Mesenchymal stem cell (in vitro differentiated cells and primary cell): ENCODE results near the gene BMX.
A peak's percentile ranks its signal among the peaks of the same experiment; 100 is the strongest.

ENCODE experiments used
- DNase-seq: peaks from one replicate; pipeline ENCODE4 v3.0.0-alpha.2; 2013
- H2AFZ ChIP-seq: one replicate; pipeline ENCODE4 v1.6.1; 2013; ENCODE audit warnings: low read depth, mild to moderate bottlenecking, control low read depth, inconsistent platforms, low read length, moderate library complexity
- H2AK5ac ChIP-seq: 2 replicates; pipeline ENCODE4 v1.6.1; 2013; ENCODE audit warnings: low read length, moderate library complexity, mild to moderate bottlenecking, inconsistent platforms; ENCODE audit not compliant: severe bottlenecking
- H2BK120ac ChIP-seq: one replicate; pipeline ENCODE4 v1.6.1; 2013; ENCODE audit warnings: low read depth, mild to moderate bottlenecking, inconsistent platforms, low read length, moderate library complexity
- H2BK12ac ChIP-seq, 2 experiments: one replicate each; pipeline ENCODE4 v1.6.1; 2013; ENCODE audit warnings: inconsistent platforms in 2 of 2, low read length in 2 of 2, mild to moderate bottlenecking in 2 of 2, moderate library complexity in 2 of 2, control low read depth in 1 of 2
- H2BK15ac ChIP-seq: one replicate; pipeline ENCODE4 v1.6.1; 2013; ENCODE audit warnings: mild to moderate bottlenecking, low read depth, inconsistent platforms; ENCODE audit not compliant: poor library complexity, severe bottlenecking
- H2BK5ac ChIP-seq: 2 replicates; pipeline ENCODE4 v1.6.1; 2013; ENCODE audit warnings: low read depth, mild to moderate bottlenecking, low read length, control low read depth, inconsistent platforms; ENCODE audit not compliant: poor library complexity, severe bottlenecking
- H3K14ac ChIP-seq, 2 experiments: one replicate each; pipeline ENCODE4 v1.6.1; 2013; ENCODE audit warnings: inconsistent platforms in 2 of 2, low read length in 2 of 2, control low read depth in 1 of 2, mild to moderate bottlenecking in 1 of 2, moderate library complexity in 1 of 2
- H3K18ac ChIP-seq, 2 experiments: one replicate each; pipeline ENCODE4 v1.6.1; 2013; ENCODE audit warnings: inconsistent platforms in 2 of 2, low read length in 2 of 2, control low read depth in 1 of 2, low read depth in 1 of 2, mild to moderate bottlenecking in 1 of 2
- H3K23ac ChIP-seq, 2 experiments: one replicate each; pipeline ENCODE4 v1.6.1; 2013; ENCODE audit warnings: inconsistent platforms in 2 of 2, low read length in 2 of 2, mild to moderate bottlenecking in 2 of 2, moderate library complexity in 2 of 2, control low read depth in 1 of 2
- H3K27ac ChIP-seq: 2 replicates; pipeline ENCODE4 v1.5.1; 2013; ENCODE audit warnings: mild to moderate bottlenecking, moderate library complexity, low read length, control low read depth, inconsistent platforms; ENCODE audit not compliant: poor library complexity, severe bottlenecking
- H3K27me3 ChIP-seq, 2 experiments: 2 replicates each; pipeline versions ENCODE4 v1.6.1 to v1.7.0; 2013; ENCODE audit warnings: low read length in 2 of 2, mild to moderate bottlenecking in 2 of 2, moderate library complexity in 2 of 2, control low read depth in 1 of 2, inconsistent platforms in 1 of 2; ENCODE audit not compliant: control insufficient read depth in 1 of 2, insufficient read depth in 1 of 2
- H3K36me3 ChIP-seq, 2 experiments: 2 replicates each; pipeline versions ENCODE4 v1.6.1 to v1.7.0; 2013; ENCODE audit warnings: low read length in 2 of 2, control low read depth in 1 of 2, inconsistent platforms in 1 of 2, low read depth in 1 of 2, mild to moderate bottlenecking in 1 of 2; ENCODE audit not compliant: insufficient read depth in 2 of 2, control insufficient read depth in 1 of 2
- H3K4ac ChIP-seq, 2 experiments: one replicate each; pipeline ENCODE4 v1.6.1; 2013; ENCODE audit warnings: inconsistent platforms in 2 of 2, low read length in 2 of 2, mild to moderate bottlenecking in 2 of 2, moderate library complexity in 2 of 2, control low read depth in 1 of 2, low read depth in 1 of 2
- H3K4me1 ChIP-seq: 2 replicates; pipeline ENCODE4 v1.6.1; 2013; ENCODE audit warnings: low read depth, low read length, control low read depth; ENCODE audit not compliant: control insufficient read depth, insufficient read depth
- H3K4me2 ChIP-seq: 2 replicates; pipeline ENCODE4 v1.6.1; 2013; ENCODE audit warnings: low read length, mild to moderate bottlenecking, inconsistent platforms; ENCODE audit not compliant: poor library complexity, severe bottlenecking
- H3K4me3 ChIP-seq, 2 experiments: 2 replicates each; pipeline versions ENCODE4 v1.5.1 to v1.7.0; 2013; ENCODE audit warnings: low read length in 2 of 2, mild to moderate bottlenecking in 2 of 2, control low read depth in 1 of 2, low read depth in 1 of 2; ENCODE audit not compliant: insufficient read depth in 1 of 2
- H3K79me1 ChIP-seq: replicated peaks from 2 replicates; pipeline ENCODE4 v1.6.1; 2013; ENCODE audit warnings: mild to moderate bottlenecking, control low read depth, low read length, inconsistent platforms; ENCODE audit not compliant: poor library complexity, severe bottlenecking
- H3K9ac ChIP-seq: 2 replicates; pipeline ENCODE4 v1.7.0; 2013; ENCODE audit warnings: mild to moderate bottlenecking, low read length, moderate library complexity
- H3K9me3 ChIP-seq: 2 replicates; pipeline ENCODE4 v1.7.0; 2013; ENCODE audit warnings: mild to moderate bottlenecking, low read length; ENCODE audit not compliant: control insufficient read depth
- H4K8ac ChIP-seq: one replicate; pipeline ENCODE4 v1.6.1; 2013; ENCODE audit warnings: inconsistent platforms, mild to moderate bottlenecking, low read length, moderate library complexity
- H4K91ac ChIP-seq: one replicate; pipeline ENCODE4 v1.6.1; 2013; ENCODE audit warnings: mild to moderate bottlenecking, low read length, inconsistent platforms
- WGBS: methylation state at CpG from one replicate; pipeline ENCODE4 v1.1.7; 2013; ENCODE audit warnings: mixed read lengths; 5-methylcytosine and 5-hydroxymethylcytosine counted together

Gene BMX

DNA sequence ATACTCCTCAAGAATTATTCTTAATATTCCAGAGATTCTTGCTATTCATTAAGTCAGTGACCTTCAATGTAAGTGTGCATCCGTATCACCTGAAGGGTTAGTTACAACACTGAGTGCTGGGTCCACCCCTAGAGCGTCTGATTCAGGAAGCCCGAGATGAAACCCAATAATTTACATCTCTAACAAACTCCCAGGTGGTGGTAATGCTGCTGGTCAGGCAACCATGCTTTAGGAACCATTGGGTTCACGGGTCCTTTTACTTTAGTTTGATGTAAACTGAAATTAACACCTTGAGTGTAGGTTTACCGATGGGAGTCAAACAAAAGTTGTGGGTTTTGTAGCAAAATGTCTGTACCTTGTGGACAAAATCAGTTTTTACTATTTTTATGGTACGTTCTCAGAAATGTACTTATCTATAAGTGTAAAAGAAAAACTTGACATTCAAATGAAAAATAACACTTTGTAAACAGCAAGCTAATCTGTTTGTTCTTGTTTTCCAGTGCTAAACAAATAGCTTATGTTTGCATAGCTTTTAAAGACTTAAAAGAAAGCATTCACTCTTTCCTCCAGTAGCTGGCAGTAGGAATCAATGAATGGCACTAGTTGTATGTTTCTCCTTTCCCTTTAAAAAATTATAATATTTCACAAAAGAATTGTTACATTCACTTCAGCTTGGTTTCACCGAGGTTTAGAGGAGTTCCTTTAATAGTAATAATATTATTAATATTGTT is 67.4 kb downstream of the BMX start:
- Histone ChIP-seq H3K14ac (no peak overlapping the region), H2BK5ac (no peak overlapping the region), H3K9ac (no peak overlapping the region), H2AK5ac (no peak overlapping the region), H2BK120ac (no peak overlapping the region), H3K18ac (no peak overlapping the region), H3K9me3 (no peaks in the 10 kb centered on the region), H2AFZ (no peak overlapping the region), H3K4me3 (no peak overlapping the region), H4K8ac (no peak overlapping the region), H2BK12ac (no peak overlapping the region), H3K27ac (no peak overlapping the region), H3K4me1 (no peaks in the 10 kb centered on the region), H3K23ac (no peak overlapping the region), H3K4me2 (no peak overlapping the region), H4K91ac (no peak overlapping the region), H3K27me3 (peaks cover 0 to 51% of the 10 kb centered on the region in 2 experiments), H2BK15ac (no peak overlapping the region), H3K79me1 (no peaks in the 10 kb centered on the region), H3K36me3 (no peaks in the 10 kb centered on the region), H3K4ac (no peak overlapping the region)
- DNase-seq: no peak
- WGBS: 50% methylated on average over 2 of the region's 7 CpGs

DNA sequence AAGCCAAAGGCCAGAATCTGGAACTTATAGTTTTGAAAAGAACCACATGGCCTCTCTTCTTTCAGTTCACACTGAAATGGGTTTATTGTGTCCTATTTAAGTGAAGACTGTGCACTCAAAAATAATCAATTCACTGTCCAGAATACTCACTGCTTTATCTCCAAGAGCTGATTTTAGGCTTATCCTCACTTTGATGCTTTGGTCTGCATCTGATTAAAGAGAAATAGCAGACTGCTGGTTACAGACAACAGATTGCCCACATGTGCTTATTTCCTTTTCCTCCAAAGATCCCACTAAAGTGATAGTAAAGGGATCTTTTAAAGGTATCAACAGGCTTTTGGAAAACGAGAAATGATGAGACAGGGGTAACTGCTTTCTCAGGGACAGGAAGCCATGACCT is 69.5 kb downstream of the BMX start:
- H2BK5ac ChIP-seq: no peak overlapping the region
- H3K4me1 ChIP-seq: no peaks in the 10 kb centered on the region
- H3K23ac ChIP-seq: no peak overlapping the region
- no peak overlapping the region for H3K9ac ChIP-seq
- H3K14ac ChIP-seq: no peak overlapping the region
- no peak overlapping the region for H2BK12ac ChIP-seq
- H3K4me3 ChIP-seq: no peak overlapping the region
- H2BK15ac ChIP-seq: no peak overlapping the region
- H4K91ac ChIP-seq: no peak overlapping the region
- H3K4me2 ChIP-seq: no peak overlapping the region
- H3K36me3 ChIP-seq: no peaks in the 10 kb centered on the region
- H3K4ac ChIP-seq: no peak overlapping the region
- no peak overlapping the region for H3K27ac ChIP-seq
- H2AK5ac ChIP-seq: no peak overlapping the region
- H4K8ac ChIP-seq: no peak overlapping the region
- H3K27me3 ChIP-seq: peaks cover 0 to 64% of the 10 kb centered on the region in 2 experiments
- H2AFZ ChIP-seq: no peak overlapping the region
- DNase-seq: no peak
- H3K9me3 ChIP-seq: no peaks in the 10 kb centered on the region
- H2BK120ac ChIP-seq: no peak overlapping the region
- H3K18ac ChIP-seq: no peak overlapping the region
- H3K79me1 ChIP-seq: no peaks in the 10 kb centered on the region
- WGBS: 0% methylated on average over 1 of the region's 1 CpG

DNA sequence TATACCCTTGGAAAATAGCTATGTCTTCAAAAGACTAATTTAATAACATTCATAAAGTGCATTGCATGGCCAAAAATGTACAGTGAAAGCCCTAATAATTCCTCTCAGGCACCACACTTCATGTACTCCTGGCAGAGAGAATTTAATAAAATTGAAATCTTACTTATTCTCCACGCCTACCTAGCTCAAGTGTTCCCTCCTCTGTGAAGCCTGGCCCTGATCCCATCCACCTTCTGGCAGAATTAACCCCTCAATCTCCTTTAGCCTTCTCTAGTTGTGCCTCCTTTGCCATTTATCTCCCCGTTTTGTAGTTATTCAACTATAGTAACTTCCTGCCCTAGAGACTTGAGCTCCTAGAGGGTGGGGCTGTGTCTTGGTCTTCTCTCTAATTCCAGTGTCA is 73.4 kb downstream of the BMX start:
- H3K4me2 ChIP-seq: no peak overlapping the region
- 50% methylated on average over 1 of the region's 2 CpGs for WGBS

DNA sequence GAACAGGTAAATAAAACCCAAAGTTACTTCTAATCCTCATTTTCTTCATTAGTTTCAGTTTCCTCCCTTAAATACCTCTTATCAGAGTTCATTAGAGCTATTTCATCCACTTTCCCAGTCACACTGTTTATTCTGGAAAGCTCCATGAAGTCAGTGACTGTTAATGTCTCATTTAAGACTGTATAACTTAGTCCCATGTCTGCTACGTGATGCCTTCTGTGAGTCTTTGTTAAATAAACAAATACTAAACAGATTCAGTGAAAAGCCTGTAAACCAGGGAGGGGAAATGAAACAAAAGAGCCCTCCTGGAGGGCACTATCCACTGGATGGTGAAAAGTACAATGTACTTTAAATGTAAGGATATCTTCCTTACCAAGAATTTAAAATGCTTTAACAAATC is 75.4 kb downstream of the BMX start:
- no peak overlapping the region for H2BK15ac ChIP-seq

More for the DNA sequence above, 73.4 kb downstream of the BMX start:
- H2AK5ac ChIP-seq: no peak overlapping the region
- H3K4me1 ChIP-seq: no peaks in the 10 kb centered on the region
- H2BK120ac ChIP-seq: no peak overlapping the region
- H3K9ac ChIP-seq: no peak overlapping the region
- H2BK15ac ChIP-seq: no peak overlapping the region
- H2BK12ac ChIP-seq: no peak overlapping the region
- no peak overlapping the region for H3K18ac ChIP-seq
- H3K79me1 ChIP-seq: no peaks in the 10 kb centered on the region
- no peak overlapping the region for H3K23ac ChIP-seq
- no peak overlapping the region for H4K8ac ChIP-seq
- no peak overlapping the region for H3K4ac ChIP-seq
- no peak for DNase-seq
- no peak overlapping the region for H2AFZ ChIP-seq
- H3K27ac ChIP-seq: no peak overlapping the region
- H2BK5ac ChIP-seq: no peak overlapping the region
- H3K36me3 ChIP-seq: no peaks in the 10 kb centered on the region
- H3K14ac ChIP-seq: no peak overlapping the region
- peaks cover 0 to 51% of the 10 kb centered on the region in 2 experiments for H3K27me3 ChIP-seq
- no peak overlapping the region for H3K4me3 ChIP-seq
- no peak overlapping the region for H4K91ac ChIP-seq
- no peaks in the 10 kb centered on the region for H3K9me3 ChIP-seq

More for the DNA sequence above, 75.4 kb downstream of the BMX start:
- Histone ChIP-seq H3K23ac (no peak overlapping the region), H4K8ac (no peak overlapping the region), H3K27ac (no peak overlapping the region), H2BK120ac (no peak overlapping the region), H3K36me3 (no peaks in the 10 kb centered on the region), H3K4me2 (no peak overlapping the region), H3K18ac (no peak overlapping the region), H3K4me3 (no peak overlapping the region), H2BK5ac (no peak overlapping the region), H3K9me3 (no peaks in the 10 kb centered on the region), H4K91ac (no peak overlapping the region), H3K14ac (no peak overlapping the region), H2AFZ (no peak overlapping the region), H3K4me1 (no peaks in the 10 kb centered on the region), H3K79me1 (no peaks in the 10 kb centered on the region), H3K9ac (no peak overlapping the region), H3K27me3 (peaks cover 0 to 34% of the 10 kb centered on the region in 2 experiments), H2BK12ac (no peak overlapping the region), H3K4ac (no peak overlapping the region), H2AK5ac (no peak overlapping the region)
- peak; percentile 32 for DNase-seq
- whole genome bisulfite sequencing: no CpG with 5 or more reads among the region's 1 CpG
